CD4-positive, alpha-beta T cell treated with Interleukin-15 for 4 hours (primary cell): ENCODE data around the gene SHANK1.
"Not testable (repeated sequence)": the region's sequence is repeated elsewhere in the genome, so short reads cannot be mapped to it uniquely, and the experiment has no call there.

ENCODE experiments used
- DNase-seq: peaks from one replicate; pipeline ENCODE4 v3.0.0-alpha.2; 2020; ENCODE audit warnings: low spot score

The SHANK1 gene

GRCh38 chr19:50719566-50719965, at the start of gene SHANK1:
TSS of gene SHANK1 (minus strand) at chr19:50719802. CDS start at chr19:50716919, 2,883 bp downstream.
- DNase-seq, result no peak

- DNase-seq, result no peak
These were observed 48.7 kb upstream of the SHANK1 start for GRCh38 chr19:50768277-50768676.

DNA sequence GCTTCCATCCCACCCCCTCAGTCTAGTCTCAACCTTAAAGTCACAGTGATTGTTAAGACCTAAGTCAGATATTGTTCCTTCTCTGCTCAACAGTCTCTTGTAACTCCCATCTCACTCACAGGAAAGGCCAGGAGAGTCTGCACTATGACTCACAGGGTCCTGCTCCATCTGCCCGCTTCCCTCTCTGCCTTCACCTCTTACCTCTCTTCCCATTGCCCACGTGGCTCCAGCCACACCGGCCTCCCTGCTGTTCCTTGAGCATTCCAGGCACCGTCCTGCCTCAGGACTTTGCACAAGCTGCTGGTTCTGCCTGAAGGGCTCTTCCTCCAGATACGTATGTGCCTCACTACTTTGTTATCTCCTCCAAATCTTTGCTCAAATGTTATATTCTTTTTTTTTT, 47.7 kb upstream of the SHANK1 start:
- not testable (repeated sequence) for DNase-seq

DNA sequence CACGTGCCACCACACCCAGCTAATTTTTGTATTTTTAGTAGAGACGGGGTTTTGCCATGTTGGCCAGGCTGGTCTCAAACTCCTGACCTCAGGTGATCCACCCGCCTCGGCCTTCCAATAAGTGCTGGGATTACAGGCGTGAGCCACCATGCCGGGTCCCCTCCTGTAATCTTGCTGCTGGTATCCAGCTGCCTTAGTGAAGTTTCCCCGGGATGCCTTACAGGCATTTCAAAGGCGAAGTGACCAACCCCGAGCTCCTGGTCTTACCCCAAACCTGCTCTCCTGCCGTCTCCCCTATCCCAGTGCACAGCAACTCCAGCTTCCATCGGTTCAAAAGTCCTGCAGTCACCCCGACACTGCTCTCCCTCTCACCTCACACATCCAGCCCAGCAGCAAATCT, 47.1 kb upstream of the SHANK1 start:
- not testable (repeated sequence) for DNase-seq

DNA sequence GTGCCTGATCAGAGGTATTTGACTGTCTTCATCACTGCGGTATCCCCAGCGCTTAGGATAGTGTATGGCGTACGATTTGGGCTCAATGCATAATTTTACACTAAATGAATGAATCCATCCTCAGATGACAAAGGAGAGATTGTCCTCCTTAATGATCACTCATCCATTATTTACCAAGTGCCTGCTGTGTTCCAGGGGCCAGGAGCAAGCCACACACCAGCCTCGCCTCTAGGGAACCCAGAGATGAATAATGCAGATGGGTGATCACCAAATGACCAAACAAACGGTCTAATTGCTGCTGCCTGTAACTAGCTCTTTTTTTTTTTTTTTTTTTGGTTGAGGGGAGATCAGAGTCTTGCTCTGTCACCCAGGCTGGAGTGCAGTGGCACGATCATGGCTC, 44.8 kb upstream of the SHANK1 start:
- DNase-seq, result no peak

DNA sequence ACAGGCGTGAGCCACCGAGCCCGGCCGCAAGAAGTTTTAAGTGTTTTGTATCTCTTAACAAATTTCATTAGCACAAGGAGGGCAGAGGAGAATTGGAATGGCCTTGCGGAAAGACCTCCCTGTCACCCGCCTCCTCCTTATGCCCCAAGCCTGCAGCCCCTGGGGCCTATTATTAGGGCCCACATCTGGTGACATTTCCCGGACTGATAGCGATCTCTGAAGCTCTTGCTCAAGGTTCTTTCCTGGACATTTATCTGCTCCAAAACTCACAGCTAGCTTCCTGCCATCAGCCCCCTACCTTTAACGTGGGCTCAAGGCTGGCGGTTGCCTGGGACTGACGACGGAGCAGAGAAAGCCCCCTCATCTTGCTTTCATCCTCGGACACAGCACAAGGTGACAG, 43.9 kb upstream of the SHANK1 start:
- not testable (repeated sequence) for DNase-seq

DNA sequence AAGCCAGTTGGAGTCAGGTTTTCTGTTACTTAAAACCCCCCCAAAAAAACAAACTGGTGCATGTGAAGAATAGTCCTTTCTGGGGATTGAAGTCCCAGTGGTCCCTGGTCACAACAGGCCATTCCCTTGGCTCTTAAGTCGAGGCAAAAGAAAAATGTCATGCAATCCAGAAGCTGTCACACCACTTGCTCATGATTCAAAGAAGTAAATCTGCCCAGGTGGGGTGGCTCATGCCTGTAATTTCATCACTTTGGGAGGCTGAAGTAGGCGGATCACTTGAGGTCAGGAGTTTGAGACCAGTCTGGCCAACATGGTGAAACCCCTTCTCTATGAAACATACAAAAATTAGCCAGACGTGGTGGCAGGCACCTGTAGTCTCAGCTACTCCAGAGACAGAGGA, 41.9 kb upstream of the SHANK1 start:
- not testable (repeated sequence) for DNase-seq

DNA sequence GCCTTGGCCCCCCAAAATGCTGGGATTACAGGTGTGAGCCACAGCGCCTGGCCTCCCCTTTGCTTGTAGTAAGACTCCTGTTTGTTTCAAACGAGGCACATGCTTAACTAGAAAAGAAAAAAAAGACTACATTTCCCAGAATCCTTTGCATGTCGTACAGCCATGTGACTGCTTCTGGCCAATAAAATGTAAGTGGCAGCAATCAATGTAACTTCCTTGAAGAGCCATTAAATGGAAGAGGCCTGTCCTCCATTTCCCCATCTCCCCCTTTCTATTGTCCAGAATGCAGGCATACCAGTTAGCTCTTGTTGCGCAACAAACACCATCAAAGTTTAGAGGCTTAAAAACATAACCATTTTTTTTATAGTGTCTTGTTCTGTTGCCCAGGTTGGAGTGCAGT, 40.3 kb upstream of the SHANK1 start:
- no peak for DNase-seq

DNA sequence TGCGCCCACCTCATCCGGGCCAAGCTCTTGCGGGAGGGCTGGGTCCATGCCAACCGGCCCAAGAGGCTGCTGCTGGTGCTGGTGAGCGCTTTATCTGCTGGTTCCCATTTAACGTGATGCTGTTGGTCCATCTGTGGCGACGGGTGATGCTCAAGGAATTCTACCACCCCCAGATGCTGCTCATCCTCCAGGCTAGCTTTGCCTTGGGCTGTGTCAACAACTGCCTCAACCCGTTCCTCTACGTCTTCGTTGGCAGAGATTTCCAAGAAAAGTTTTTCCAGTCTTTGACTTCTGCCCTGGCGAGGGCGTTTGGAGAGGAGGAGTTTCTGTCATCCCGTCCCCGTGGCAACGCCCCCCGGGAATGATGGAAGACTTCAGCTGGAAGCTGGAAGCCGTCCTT, 39.5 kb upstream of the SHANK1 start:
- not testable (repeated sequence) for DNase-seq

DNA sequence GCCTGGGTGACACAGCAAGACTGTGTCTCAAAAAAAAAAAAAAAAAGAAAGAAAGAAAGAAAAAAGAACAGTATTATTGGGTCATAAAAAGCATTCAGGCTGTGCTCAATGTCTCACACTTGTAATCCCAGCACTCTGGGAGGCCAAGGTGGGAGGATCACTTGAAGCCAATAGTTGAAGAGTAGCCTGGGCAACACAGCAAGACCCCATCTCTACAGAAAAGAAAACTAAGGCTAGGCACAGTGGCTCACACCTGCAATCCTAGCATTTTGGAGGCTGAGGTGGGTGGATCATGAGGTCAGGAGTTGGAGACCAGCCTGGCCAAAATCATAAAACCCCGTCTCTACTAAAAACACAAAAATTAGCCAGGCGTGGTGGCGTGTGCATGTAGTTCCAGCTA, 38.0 kb upstream of the SHANK1 start:
- DNase-seq, result not testable (repeated sequence)

DNA sequence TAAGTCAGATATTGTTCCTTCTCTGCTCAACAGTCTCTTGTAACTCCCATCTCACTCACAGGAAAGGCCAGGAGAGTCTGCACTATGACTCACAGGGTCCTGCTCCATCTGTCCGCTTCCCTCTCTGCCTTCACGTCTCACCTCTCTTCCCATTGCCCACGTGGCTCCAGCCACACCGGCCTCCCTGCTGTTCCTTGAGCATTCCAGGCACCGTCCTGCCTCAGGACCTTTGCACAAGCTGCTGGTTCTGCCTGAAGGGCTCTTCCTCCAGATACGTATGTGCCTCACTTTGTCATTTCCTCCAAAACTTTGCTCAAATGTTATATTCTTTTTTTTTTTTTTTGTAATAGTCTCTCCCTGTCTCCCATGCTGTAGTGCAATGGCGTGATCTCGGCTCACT, 36.6 kb upstream of the SHANK1 start:
- not testable (repeated sequence) for DNase-seq

- no peak for DNase-seq
These were observed 34.3 kb upstream of the SHANK1 start for GRCh38 chr19:50753879-50754278.

DNA sequence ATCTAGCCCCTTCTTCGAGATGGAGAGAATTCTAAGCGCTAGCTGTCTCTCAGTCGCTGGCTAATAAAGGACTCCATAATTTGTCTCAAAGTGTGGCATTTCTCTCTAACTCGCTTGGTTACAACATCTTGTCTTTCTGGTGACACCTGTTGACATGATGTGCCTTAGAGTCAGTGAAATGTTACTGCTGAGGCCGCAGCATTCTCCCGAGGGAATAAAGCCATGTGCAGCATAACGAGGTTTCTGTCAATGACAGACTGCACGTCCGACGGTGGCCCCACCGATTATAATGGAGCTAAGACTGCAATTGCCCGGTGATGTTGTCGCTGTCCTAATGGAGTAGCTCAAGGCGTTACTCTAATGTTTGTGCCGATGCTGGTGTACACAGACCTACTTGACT, 30.4 kb upstream of the SHANK1 start:
- DNase-seq, result no peak

DNA sequence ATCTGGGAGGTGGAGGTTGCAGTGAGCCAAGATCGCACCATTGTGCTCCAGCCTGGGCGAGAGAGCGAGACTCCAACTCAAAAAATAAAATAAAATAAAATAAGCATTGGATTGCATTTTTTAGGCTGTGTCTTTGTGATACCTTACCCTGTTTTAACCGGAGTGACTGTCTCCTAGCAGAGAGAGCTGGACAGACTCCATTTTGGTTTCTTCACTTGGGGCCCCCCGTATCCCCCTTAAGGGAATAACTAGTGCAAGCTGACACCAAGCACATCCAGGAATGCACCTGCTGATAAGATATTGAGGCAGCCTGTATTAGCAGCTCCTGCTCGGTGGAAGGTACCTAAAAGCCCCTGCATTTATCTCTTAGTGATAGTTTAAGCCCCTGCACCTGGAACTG, 29.9 kb upstream of the SHANK1 start:
- no peak for DNase-seq

DNA sequence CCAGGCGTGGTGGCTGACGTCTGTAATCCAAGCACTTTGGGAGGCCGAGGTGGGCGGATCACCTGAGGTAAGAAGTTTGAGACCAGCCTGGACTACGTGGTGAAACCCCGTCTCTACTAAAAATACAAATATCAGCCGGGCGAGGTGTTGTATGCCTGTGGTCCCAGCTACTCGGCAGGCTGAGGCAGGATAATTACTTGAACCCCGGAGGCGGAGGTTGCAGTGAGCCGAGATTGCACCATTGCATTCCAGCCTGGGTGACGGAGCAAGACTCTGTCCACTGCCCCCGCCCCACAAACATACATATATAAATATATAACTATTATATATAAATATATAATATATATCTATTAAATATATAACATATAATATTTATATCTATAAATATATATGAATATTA, 27.5 kb upstream of the SHANK1 start:
- DNase-seq, result not testable (repeated sequence)

DNA sequence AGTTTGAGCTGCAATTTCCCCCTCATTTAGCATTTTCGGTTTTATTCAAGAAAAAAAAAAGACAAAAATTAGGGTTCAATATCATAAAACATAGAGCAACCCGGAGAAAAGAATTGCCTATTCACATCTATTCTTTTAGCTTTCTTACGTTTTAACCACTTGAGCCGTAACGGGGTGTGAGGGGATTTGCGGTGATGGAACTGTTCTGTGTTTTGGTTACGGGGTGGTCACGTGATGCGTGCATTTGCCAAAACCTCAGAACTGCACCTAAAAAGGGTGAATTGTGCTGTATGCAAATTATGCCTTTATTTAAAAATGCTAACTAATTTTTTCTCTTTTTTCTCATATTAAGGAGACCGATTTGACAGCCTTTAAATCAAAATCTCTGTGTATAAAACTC, 25.6 kb upstream of the SHANK1 start:
- DNase-seq, result no peak

GRCh38 chr19:50743537-50743936, 23.9 kb upstream of the SHANK1 start:
- DNase-seq, result no peak

GRCh38 chr19:50741179-50741933, 21.8 kb upstream of the SHANK1 start:
- DNase-seq, result no peak

DNA sequence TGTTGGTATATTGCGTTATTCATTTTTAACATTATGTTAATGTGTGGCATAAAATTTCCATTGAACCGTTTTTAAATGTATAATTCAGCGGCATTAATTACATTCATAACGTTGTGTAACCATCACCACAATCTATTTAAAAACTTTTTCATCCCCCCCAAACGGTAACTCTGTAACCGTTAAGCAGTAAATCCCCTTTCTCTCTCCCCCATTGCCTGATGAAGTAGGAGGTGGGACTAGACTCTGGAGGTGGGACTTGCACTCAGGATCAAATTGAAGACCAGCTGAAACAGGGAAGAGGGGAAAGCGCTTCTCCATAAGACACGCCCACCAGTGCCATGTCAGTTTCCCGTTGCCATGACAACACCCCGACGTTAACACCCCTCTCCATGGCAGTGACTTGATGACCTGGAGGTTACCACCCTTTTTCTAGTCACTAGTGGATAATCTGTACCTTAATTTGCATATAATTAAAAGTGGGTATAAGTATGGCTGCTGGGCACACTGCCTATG, 20.4 kb upstream of the SHANK1 start:
- DNase-seq, result no peak

DNA sequence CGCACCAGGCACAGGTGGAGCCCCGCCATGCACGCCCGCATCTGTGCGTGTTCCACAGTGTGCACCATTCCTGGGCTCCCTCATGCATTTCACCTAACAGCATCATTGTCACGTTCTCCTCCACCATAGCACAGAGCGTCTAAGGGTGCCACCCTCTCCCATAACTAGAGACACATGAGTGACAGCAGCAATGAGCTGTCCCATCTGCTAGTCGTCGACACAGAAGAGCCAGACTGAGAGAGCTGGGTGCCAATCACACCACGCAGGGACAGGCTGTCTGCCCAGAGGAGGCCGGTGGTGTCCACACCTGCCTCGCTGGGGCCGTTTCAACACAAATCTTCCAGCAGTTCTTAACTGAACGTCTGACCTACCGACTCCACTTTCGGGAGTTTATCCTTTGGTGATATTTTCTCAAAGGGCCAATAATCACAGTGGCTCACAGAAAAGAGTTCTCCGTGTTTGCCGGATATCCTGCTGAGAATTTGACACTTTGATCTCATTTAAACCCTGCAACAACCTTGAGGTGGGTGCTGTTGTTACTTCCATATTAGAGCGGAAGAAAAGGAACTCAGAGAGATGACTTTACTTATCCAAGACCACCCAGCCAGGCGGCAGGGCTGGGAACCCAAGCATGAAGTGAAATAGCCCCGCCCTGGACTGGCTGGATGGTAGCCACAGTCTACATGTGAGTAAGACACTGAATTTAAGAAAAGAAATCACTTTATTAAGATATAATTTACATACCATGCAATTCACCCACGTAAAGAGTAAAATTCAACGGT, 19.7 kb upstream of the SHANK1 start:
- no peak for DNase-seq

- no peak for DNase-seq
These were observed 16.7 kb upstream of the SHANK1 start for GRCh38 chr19:50736338-50736737.

- DNase-seq, result no peak
These were observed 16.3 kb upstream of the SHANK1 start for GRCh38 chr19:50735869-50736268.

- DNase-seq, result no peak
These were observed 10.3 kb upstream of the SHANK1 start for GRCh38 chr19:50729894-50730293.
